ENCODE measurements around the gene NFIL3. TPM values are rescaled to one million over a fixed set of nuclear protein-coding genes. Genes with fewer than 3 reads are reported as not detected.

The NFIL3 gene
- total and polyA plus RNA-seq, 2 donors (not counting 1 experiment from before 2014, with no cell fraction given): 2.7 to 14.3 TPM

DNA sequence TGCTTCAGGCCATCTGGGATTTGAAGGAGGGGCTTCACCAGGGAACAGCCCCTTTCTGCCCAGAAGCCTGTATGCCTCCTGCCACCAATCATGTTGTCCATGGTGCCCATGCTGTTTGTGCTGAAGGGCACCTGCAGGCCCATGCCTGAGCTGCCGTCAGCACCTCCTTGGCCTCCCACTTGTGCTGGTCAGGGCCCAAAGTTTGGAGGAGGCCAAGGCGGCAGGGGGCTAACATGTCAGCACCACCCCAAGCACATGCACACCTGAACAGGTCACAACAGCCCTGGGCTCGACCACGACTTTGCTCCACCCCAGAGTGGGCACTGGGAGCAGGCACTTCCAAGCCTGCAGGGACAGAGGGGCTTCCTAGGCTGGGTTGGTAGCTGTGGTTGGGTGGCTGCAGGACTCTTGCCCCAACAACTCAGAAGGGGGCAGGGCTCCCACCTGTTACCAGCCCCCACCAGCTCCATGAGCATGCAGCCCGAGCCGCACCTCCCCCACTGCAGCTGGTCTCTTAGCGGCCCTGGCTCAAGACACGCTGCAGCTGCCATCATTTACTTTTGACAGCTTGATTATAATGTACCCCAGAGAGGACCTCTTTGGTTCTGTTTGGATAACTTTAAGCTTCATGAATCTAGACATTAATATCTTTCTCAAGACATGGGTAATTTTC, 19.8 kb upstream of the NFIL3 start:
- Histone ChIP-seq H3K4me2 (replicated peaks; ENCODE audit: low read depth, low read length, poor library complexity, severe bottlenecking) (no peak overlapping the region), H3K9ac (ENCODE audit: low read length) (no peak overlapping the region), H3K79me2 (ENCODE audit: control insufficient read depth, insufficient read depth, low read length) (no peaks in the 10 kb centered on the region), H4K20me1 (ENCODE audit: control insufficient read depth, insufficient read depth, low read length, poor library complexity, severe bottlenecking) (no peaks in the 10 kb centered on the region), H3K27me3 (replicated peaks in 1 of 4; ENCODE audit: control extremely low read depth in 1 of 4, control insufficient read depth in 3 of 4, insufficient read depth in 4 of 4, low read length in 3 of 4) (peaks cover 0 to 22% (median 7%) of the 10 kb centered on the region in 4 experiments), H3K4me3 (ENCODE audit: control extremely low read depth in 1 of 5, extremely low read depth in 1 of 5, insufficient read depth in 1 of 5, low read depth in 2 of 5, low read length in 4 of 5) (no peak overlapping the region), H3K36me3 (replicated peaks in 1 of 2; ENCODE audit: control extremely low read depth in 1 of 2, control insufficient read depth in 1 of 2, extremely low read depth in 1 of 2, insufficient read depth in 2 of 2, low read length in 1 of 2) (no peaks in the 10 kb centered on the region), H2AFZ (ENCODE audit: insufficient read depth, low read depth, low read length, poor library complexity, severe bottlenecking) (no peak overlapping the region), H3K9me3 (ENCODE audit: control extremely low read depth in 1 of 3, control insufficient read depth in 2 of 3, insufficient read depth in 1 of 3, low read length in 2 of 3) (peaks cover 2 to 37% (median 19%) of the 10 kb centered on the region in 3 donors), H3K27ac (ENCODE audit: low read length in 2 of 2) (no peak overlapping the region), H3K4me1 (ENCODE audit: control insufficient read depth in 2 of 2, insufficient read depth in 2 of 2, low read length in 2 of 2) (no peaks in the 10 kb centered on the region)
- no peak overlapping the region for H3K4me3 Mint-ChIP-seq
- DNase-seq (no peak), ATAC-seq (ENCODE audit: low read depth) (no peak)
- WGBS (ENCODE audit: insufficient coverage): 88% methylated on average over 4 of the region's 8 CpGs
- peaks cover 4% of the 10 kb centered on the region for H3K9me3 Mint-ChIP-seq (ENCODE audit: insufficient read depth)
- POLR2A ChIA-PET: no interaction called here
- TF ChIP-seq EZH2 (IDR thresholded peaks at IDR 0.05; ENCODE audit: borderline replicate concordance, insufficient read depth, low read depth, low read length, poor library complexity, severe bottlenecking): no peak
- no peak for TF ChIP-seq CTCF (IDR thresholded peaks at IDR 0.05)
- CTCF ChIA-PET: no interaction called here
- peaks cover 45% of the 10 kb centered on the region for H3K27me3 Mint-ChIP-seq
- intact Hi-C loops (cut with micrococcal nuclease): no loop called here
- H3K27ac Mint-ChIP-seq: no peak overlapping the region
- no peaks in the 10 kb centered on the region for H3K4me1 Mint-ChIP-seq

DNA sequence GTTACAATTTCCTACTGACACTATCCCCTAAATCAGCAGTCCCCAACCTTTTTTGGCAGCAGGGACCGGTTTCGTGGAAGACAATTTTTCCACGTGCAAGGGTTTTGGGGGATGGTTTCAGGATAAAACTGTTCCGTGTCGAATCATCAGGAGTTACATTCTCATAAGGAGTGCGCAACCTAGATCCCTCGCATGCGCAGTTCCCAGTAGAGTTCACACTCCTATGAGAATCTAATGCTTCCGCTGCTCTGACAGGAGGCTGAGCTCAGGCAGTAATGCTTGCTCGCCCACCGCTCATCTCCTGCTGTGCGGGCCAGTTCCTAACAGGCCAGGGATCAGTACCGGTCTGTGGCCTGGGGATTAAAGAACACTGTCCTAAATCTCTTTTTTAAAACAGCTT, 13.2 kb upstream of the NFIL3 start:
- H3K27me3 Mint-ChIP-seq: peaks cover 15% of the 10 kb centered on the region
- no peak overlapping the region for H3K4me3 Mint-ChIP-seq
- ATAC-seq (ENCODE audit: low read depth) (no peak), DNase-seq (no peak)
- intact Hi-C loops (cut with micrococcal nuclease): no loop called here
- peaks cover 0 to 2% (median 0%) of the 10 kb centered on the region in 4 experiments for H3K27me3 ChIP-seq (replicated peaks in 1 of 4; ENCODE audit: control extremely low read depth in 1 of 4, control insufficient read depth in 3 of 4, insufficient read depth in 4 of 4, low read length in 3 of 4)
- POLR2A ChIA-PET: no interaction called here
- TF ChIP-seq CTCF (IDR thresholded peaks at IDR 0.05) (no peak), EZH2 (IDR thresholded peaks at IDR 0.05; ENCODE audit: borderline replicate concordance, insufficient read depth, low read depth, low read length, poor library complexity, severe bottlenecking) (no peak)
- CTCF ChIA-PET: interaction anchor here (1.5 kb wide), 1 partner anchor 11 kb away, joined by 5 read pairs; no protein-coding TSS in a partner anchor
- no peak overlapping the region for H3K4me3 ChIP-seq (ENCODE audit: control extremely low read depth in 1 of 5, extremely low read depth in 1 of 5, insufficient read depth in 1 of 5, low read depth in 2 of 5, low read length in 4 of 5)
- H3K4me1 Mint-ChIP-seq: peaks cover 4% of the 10 kb centered on the region
- H3K4me2 ChIP-seq (replicated peaks; ENCODE audit: low read depth, low read length, poor library complexity, severe bottlenecking): no peak overlapping the region
- no peak overlapping the region for H2AFZ ChIP-seq (ENCODE audit: insufficient read depth, low read depth, low read length, poor library complexity, severe bottlenecking)
- no peaks in the 10 kb centered on the region for H3K36me3 ChIP-seq (replicated peaks in 1 of 2; ENCODE audit: control extremely low read depth in 1 of 2, control insufficient read depth in 1 of 2, extremely low read depth in 1 of 2, insufficient read depth in 2 of 2, low read length in 1 of 2)
- no peaks in the 10 kb centered on the region for H4K20me1 ChIP-seq (ENCODE audit: control insufficient read depth, insufficient read depth, low read length, poor library complexity, severe bottlenecking)
- no peaks in the 10 kb centered on the region for H3K79me2 ChIP-seq (ENCODE audit: control insufficient read depth, insufficient read depth, low read length)
- WGBS (ENCODE audit: insufficient coverage): 95% methylated on average over 12 of the region's 13 CpGs
- no peak overlapping the region for H3K27ac ChIP-seq (ENCODE audit: low read length in 2 of 2)
- no peak overlapping the region for H3K9ac ChIP-seq (ENCODE audit: low read length)
- H3K9me3 ChIP-seq (ENCODE audit: control extremely low read depth in 1 of 3, control insufficient read depth in 2 of 3, insufficient read depth in 1 of 3, low read length in 2 of 3): no peaks in the 10 kb centered on the region
- no peak overlapping the region for H3K27ac Mint-ChIP-seq
- H3K4me1 ChIP-seq (ENCODE audit: control insufficient read depth in 2 of 2, insufficient read depth in 2 of 2, low read length in 2 of 2): peaks cover 5 to 6% of the 10 kb centered on the region in 2 donors
- no peaks in the 10 kb centered on the region for H3K9me3 Mint-ChIP-seq (ENCODE audit: insufficient read depth)
